Measurements from ENCODE around the gene MPHOSPH10. TPM values are rescaled to one million over a fixed set of nuclear protein-coding genes. Genes with fewer than 3 reads are reported as not detected.
A peak's percentile ranks its signal among the peaks of the same experiment; 100 is the strongest.
"Not testable (repeated sequence)": the region's sequence is repeated elsewhere in the genome, so short reads cannot be mapped to it uniquely, and the experiment has no call there.

The MPHOSPH10 gene
- total RNA-seq: 10 to 100 TPM; 19.9 to 38.8 (median 28.9) TPM
- 10 to 100 TPM; 22.9 to 30.8 TPM for polyA plus RNA-seq
- long read RNA-seq, donor 1, transcript MPHOSPH10-201 (11 exons, 2,484 nt): major isoform, 15 of 85 reads
- long read RNA-seq, donor 1, partial matches to known transcripts: 63 of 85 reads
- long read RNA-seq, donor 1, other reads (novel, unspliced or antisense): 4 of 85 reads
- long read RNA-seq, donor 2, transcript MPHOSPH10-201 (11 exons, 2,484 nt): major isoform, 11 of 41 reads
- long read RNA-seq, donor 2, partial matches to known transcripts: 23 of 41 reads
- long read RNA-seq, donor 2, other reads (novel, unspliced or antisense): 0 of 41 reads
- long read RNA-seq, donor 3, transcript MPHOSPH10-201 (11 exons, 2,484 nt): major isoform, 40 of 44 reads
- long read RNA-seq, donor 3, partial matches to known transcripts: 1 of 44 reads
- long read RNA-seq, donor 3, other reads (novel, unspliced or antisense): 1 of 44 reads

- intact Hi-C loops (cut with DNase I): loop anchor here in 1 of 4 donors (10.0 kb wide), 1 partner anchor 136 kb away; the partner anchor contains the start of gene TEX261
- no peaks in the 10 kb centered on the region for H3K27me3 ChIP-seq
- peak within 1 kb of the TSS; percentile 74 to 91 for H3K27ac ChIP-seq
- peak; percentile 85 to 94 (median 89) for DNase-seq
- TF ChIP-seq POLR2A (IDR thresholded peaks at IDR 0.05): peak; percentile 52
- TF ChIP-seq EP300 (IDR thresholded peaks at IDR 0.05): no peak
- no peaks in the 10 kb centered on the region for H3K9me3 ChIP-seq
- 0 to 1% (median 0%) methylated on average over 59 to 67 of the region's 67 CpGs for WGBS, 3 donors
- no peaks in the 10 kb centered on the region for H3K36me3 ChIP-seq
- H3K4me3 ChIP-seq: peak within 1 kb of the TSS; percentile 97
- peaks cover 10% of the 10 kb centered on the region for H3K4me1 ChIP-seq (ENCODE audit: insufficient read depth)
Measured at GRCh38 chr2:71130152-71130904, at the start of gene MPHOSPH10, which contains the start of gene MCEE. MPHOSPH10 (plus strand) TSS chr2:71130634; CDS start chr2:71130666, 32 bp downstream. MCEE (minus strand) TSS chr2:71130229; CDS start chr2:71130219, 10 bp downstream.

- 73 to 78% (median 75%) methylated on average over 5 of the region's 5 CpGs for WGBS, 3 donors
- intact Hi-C loops (cut with DNase I): no loop called here
Measured at GRCh38 chr2:71082402-71083252, 47.8 kb upstream of the MPHOSPH10 start.

GRCh38 chr2:71083297-71083696 is 47.1 kb upstream of the MPHOSPH10 start:
- H3K4me1 ChIP-seq (ENCODE audit: insufficient read depth); intact Hi-C loops (cut with DNase I); DNase-seq; H3K27me3 ChIP-seq; H3K36me3 ChIP-seq; H3K4me3 ChIP-seq; H3K9me3 ChIP-seq; H3K27ac ChIP-seq: not testable (repeated sequence)
- 71% methylated on average over 1 of the region's 3 CpGs; no CpG with 5 or more reads in 2 of the 3 donors for WGBS, 3 donors

More at GRCh38 chr2:71082402-71083252, 47.8 kb upstream of the MPHOSPH10 start:
- no peaks in the 10 kb centered on the region for H3K4me1 ChIP-seq (ENCODE audit: insufficient read depth)
- H3K27ac ChIP-seq: no peak overlapping the region
- no peaks in the 10 kb centered on the region for H3K27me3 ChIP-seq
- no peaks in the 10 kb centered on the region for H3K9me3 ChIP-seq
- DNase-seq: no peak
- no peak overlapping the region for H3K4me3 ChIP-seq
- no peak for TF ChIP-seq CTCF (IDR thresholded peaks at IDR 0.05)
- no peak for TF ChIP-seq EP300 (IDR thresholded peaks at IDR 0.05)
- no peak for TF ChIP-seq POLR2A (IDR thresholded peaks at IDR 0.05)
- H3K36me3 ChIP-seq: no peaks in the 10 kb centered on the region

- H3K27me3 ChIP-seq; H3K27ac ChIP-seq; intact Hi-C loops (cut with DNase I); DNase-seq; H3K36me3 ChIP-seq; H3K9me3 ChIP-seq; H3K4me1 ChIP-seq (ENCODE audit: insufficient read depth): not testable (repeated sequence)
- 34 to 55% (median 47%) methylated on average over 9 to 10 of the region's 13 CpGs for WGBS, 3 donors
- peak overlapping the region; percentile 10 for H3K4me3 ChIP-seq
Measured at GRCh38 chr2:71083752-71084312, 46.6 kb upstream of the MPHOSPH10 start.

- H3K27ac ChIP-seq; H3K9me3 ChIP-seq; intact Hi-C loops (cut with DNase I); H3K27me3 ChIP-seq; H3K36me3 ChIP-seq; H3K4me1 ChIP-seq (ENCODE audit: insufficient read depth); DNase-seq; H3K4me3 ChIP-seq: not testable (repeated sequence)
- 59 to 71% (median 66%) methylated on average over 9 of the region's 9 CpGs for WGBS, 3 donors
Measured at GRCh38 chr2:71085325-71086003, 45.0 kb upstream of the MPHOSPH10 start.

- intact Hi-C loops (cut with DNase I); H3K4me3 ChIP-seq; H3K27ac ChIP-seq; H3K4me1 ChIP-seq (ENCODE audit: insufficient read depth); H3K27me3 ChIP-seq; DNase-seq; H3K9me3 ChIP-seq; H3K36me3 ChIP-seq: not testable (repeated sequence)
- WGBS, 3 donors: 82 to 88% (median 85%) methylated on average over 14 of the region's 14 CpGs
Measured at GRCh38 chr2:71089475-71089874, 41.0 kb upstream of the MPHOSPH10 start.

GRCh38 chr2:71091808-71092207 is 38.6 kb upstream of the MPHOSPH10 start:
- 75 to 77% (median 75%) methylated on average over 9 of the region's 9 CpGs for WGBS, 3 donors
- DNase-seq; H3K27ac ChIP-seq; H3K4me3 ChIP-seq; H3K9me3 ChIP-seq; intact Hi-C loops (cut with DNase I); H3K4me1 ChIP-seq (ENCODE audit: insufficient read depth); H3K36me3 ChIP-seq; H3K27me3 ChIP-seq: not testable (repeated sequence)

- H3K9me3 ChIP-seq; intact Hi-C loops (cut with DNase I); H3K27me3 ChIP-seq; DNase-seq; H3K4me1 ChIP-seq (ENCODE audit: insufficient read depth); H3K36me3 ChIP-seq; H3K27ac ChIP-seq; H3K4me3 ChIP-seq: not testable (repeated sequence)
- 88 to 94% (median 92%) methylated on average over 27 to 33 of the region's 33 CpGs for WGBS, 3 donors
Measured at GRCh38 chr2:71092491-71093260, 37.8 kb upstream of the MPHOSPH10 start.
